HepG2 (cell line): ENCODE measurements around the gene ATP2B2. TPM values are rescaled to one million over a fixed set of nuclear protein-coding genes. Genes with fewer than 3 reads are reported as not detected.

ENCODE experiments used
- ERF ChIP-seq: IDR thresholded peaks from 2 replicates; pipeline ENCODE4 v1.6.1; 2018; ENCODE audit warnings: missing biosample characterization, missing genetic modification reagents
- FOXC1 ChIP-seq: sonication (generic); formaldehyde crosslinking; IDR thresholded peaks from 2 replicates; pipeline ENCODE4 v1.8.0; 2022; ENCODE audit warnings: mild to moderate bottlenecking, missing genetic modification reagents, borderline replicate concordance
- GATAD2A ChIP-seq: IDR thresholded peaks from 2 replicates; pipeline ENCODE4 v1.6.1; 2016
- MEF2D ChIP-seq: sonication (generic); formaldehyde crosslinking; IDR thresholded peaks from 2 replicates; pipeline ENCODE4 v1.5.1; 2020; ENCODE audit warnings: mild to moderate bottlenecking, missing genetic modification reagents
- NR2F6 ChIP-seq, 2 experiments: IDR thresholded peaks; 2 replicates each; pipeline ENCODE4 v1.6.1; 2016; ENCODE audit warnings: antibody characterized with exemption in 1 of 2, mild to moderate bottlenecking in 1 of 2
- PAF1 ChIP-seq: IDR thresholded peaks from 2 replicates; pipeline ENCODE4 v1.6.1; 2016; ENCODE audit warnings: missing genetic modification reagents, missing compliant biosample characterization
- RORA ChIP-seq: sonication (generic); formaldehyde crosslinking; IDR thresholded peaks from 2 replicates; pipeline ENCODE4 v1.5.0; 2020; ENCODE audit warnings: mild to moderate bottlenecking, missing genetic modification reagents, moderate library complexity
- SP5 ChIP-seq: IDR thresholded peaks from 2 replicates; pipeline ENCODE4 v1.6.1; 2016; ENCODE audit warnings: low read depth, borderline replicate concordance
- ZNF143 ChIP-seq: sonication (generic); formaldehyde crosslinking; IDR thresholded peaks from 2 replicates; pipeline ENCODE4 v1.4.0; 2020; ENCODE audit warnings: missing genetic modification reagents
- ZNF180 ChIP-seq: sonication (generic); formaldehyde crosslinking; IDR thresholded peaks from 2 replicates; pipeline ENCODE4 v1.4.0; 2020; ENCODE audit warnings: low read depth, missing genetic modification reagents, borderline replicate concordance
- ZNF253 ChIP-seq: sonication (generic); formaldehyde crosslinking; IDR thresholded peaks from 2 replicates; pipeline ENCODE4 v1.8.0; 2022; ENCODE audit warnings: mild to moderate bottlenecking, missing genetic modification reagents, borderline replicate concordance
- ZNF292 ChIP-seq: sonication (generic); formaldehyde crosslinking; IDR thresholded peaks from 2 replicates; pipeline ENCODE4 v1.8.1; 2022; ENCODE audit warnings: mild to moderate bottlenecking, low read depth, missing genetic modification reagents, borderline replicate concordance
- ZNF558 ChIP-seq: sonication (generic); formaldehyde crosslinking; IDR thresholded peaks from 2 replicates; pipeline ENCODE4 v1.9.0; 2022; ENCODE audit warnings: mild to moderate bottlenecking, missing genetic modification reagents, borderline replicate concordance
- polyA plus RNA-seq, 8 experiments: library from polyadenylated mRNA; depleted of rRNA in 3 of 8; stranded (reverse) in 7 of 8; unstranded in 1 of 8; fragments of >200 nt; fragmentation: Illumina TruSeq in 4 of 8; extraction: Trizol in 4 of 8; gene quantifications; 2 replicates each; pipeline versions ENCODE4 v1.2.1 to v1.2.3, GENCODE V29; 2011 to 2016; ENCODE audit warnings: low read depth in 4 of 8, missing spikeins in 1 of 8, mixed read lengths in 1 of 8; ENCODE audit not compliant: insufficient read depth in 1 of 8
- total RNA-seq, 5 experiments: library from RNA; depleted of rRNA; stranded (reverse); fragments of >200 nt; fragmentation: Illumina TruSeq; extraction: Trizol; gene quantifications; 2 replicates each; pipeline ENCODE4 v1.2.3, GENCODE V29; 2016; ENCODE audit warnings: low read depth in 1 of 5
- TF ChIP-seq, protein P1 (sequence below): sonication (generic); formaldehyde crosslinking; IDR thresholded peaks from 2 replicates; pipeline ENCODE4 v1.5.1; 2020; ENCODE audit warnings: mild to moderate bottlenecking, missing genetic modification reagents, moderate library complexity
- TF ChIP-seq, protein P2 (sequence below): sonication (generic); formaldehyde crosslinking; IDR thresholded peaks from 2 replicates; pipeline ENCODE4 v1.4.0; 2020; ENCODE audit warnings: missing genetic modification reagents
- TF ChIP-seq, protein P3 (sequence below): IDR thresholded peaks from 2 replicates; pipeline ENCODE4 v1.6.1; 2016; ENCODE audit warnings: low read depth, missing genetic modification reagents, missing compliant biosample characterization
- TF ChIP-seq, protein P4 (sequence below): IDR thresholded peaks from 2 replicates; pipeline ENCODE4 v1.6.1; 2012; ENCODE audit warnings: inconsistent platforms

Gene ATP2B2
- total and polyA plus RNA-seq, 2 of the 13 experiments (the other 11 are each of a cell fraction or from before 2014, with no cell fraction given): 1.5 to 2.3 TPM

DNA sequence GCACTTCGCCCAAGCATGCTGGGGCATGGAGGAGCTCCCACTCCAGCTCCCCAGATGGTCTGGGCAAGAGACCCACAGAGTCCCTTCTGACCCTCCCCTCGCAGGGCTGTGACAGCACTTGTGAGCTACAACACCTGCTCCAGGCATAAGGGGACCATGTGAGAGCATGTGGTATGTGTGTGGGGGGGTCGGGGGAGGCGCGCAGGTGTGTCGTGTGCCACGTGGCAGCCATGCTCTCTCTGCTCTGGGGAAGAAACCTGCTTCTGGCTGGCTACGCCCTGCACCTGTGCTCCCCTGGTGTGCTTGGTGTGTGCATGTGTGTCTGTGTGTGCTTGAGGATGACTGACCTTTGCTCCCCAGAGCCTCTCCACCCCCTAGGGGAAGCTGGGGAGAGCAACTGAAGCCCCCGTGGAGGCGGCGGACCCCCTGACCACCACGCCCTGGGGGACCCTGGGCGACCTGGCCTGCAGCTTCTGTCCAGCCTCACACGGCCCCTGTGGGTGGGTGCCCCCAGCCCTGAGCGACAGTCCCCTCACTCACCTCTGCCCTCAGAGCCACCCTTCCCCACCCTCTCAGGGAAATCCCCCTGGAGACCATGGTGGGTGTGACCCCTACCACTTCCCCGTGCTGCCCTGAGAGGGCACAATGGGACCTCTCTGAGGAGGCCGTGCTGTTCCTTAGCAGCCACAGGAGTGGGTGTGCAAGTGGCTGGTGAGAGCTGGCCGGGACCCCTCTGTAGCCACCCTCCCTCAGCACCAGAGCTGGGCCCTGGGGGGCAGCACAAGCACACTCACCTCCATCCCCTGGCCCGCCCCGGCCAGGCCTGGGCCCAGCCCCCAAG is 167.8 kb downstream of the ATP2B2 start (continued):
- TF ChIP-seq, protein P1, sequence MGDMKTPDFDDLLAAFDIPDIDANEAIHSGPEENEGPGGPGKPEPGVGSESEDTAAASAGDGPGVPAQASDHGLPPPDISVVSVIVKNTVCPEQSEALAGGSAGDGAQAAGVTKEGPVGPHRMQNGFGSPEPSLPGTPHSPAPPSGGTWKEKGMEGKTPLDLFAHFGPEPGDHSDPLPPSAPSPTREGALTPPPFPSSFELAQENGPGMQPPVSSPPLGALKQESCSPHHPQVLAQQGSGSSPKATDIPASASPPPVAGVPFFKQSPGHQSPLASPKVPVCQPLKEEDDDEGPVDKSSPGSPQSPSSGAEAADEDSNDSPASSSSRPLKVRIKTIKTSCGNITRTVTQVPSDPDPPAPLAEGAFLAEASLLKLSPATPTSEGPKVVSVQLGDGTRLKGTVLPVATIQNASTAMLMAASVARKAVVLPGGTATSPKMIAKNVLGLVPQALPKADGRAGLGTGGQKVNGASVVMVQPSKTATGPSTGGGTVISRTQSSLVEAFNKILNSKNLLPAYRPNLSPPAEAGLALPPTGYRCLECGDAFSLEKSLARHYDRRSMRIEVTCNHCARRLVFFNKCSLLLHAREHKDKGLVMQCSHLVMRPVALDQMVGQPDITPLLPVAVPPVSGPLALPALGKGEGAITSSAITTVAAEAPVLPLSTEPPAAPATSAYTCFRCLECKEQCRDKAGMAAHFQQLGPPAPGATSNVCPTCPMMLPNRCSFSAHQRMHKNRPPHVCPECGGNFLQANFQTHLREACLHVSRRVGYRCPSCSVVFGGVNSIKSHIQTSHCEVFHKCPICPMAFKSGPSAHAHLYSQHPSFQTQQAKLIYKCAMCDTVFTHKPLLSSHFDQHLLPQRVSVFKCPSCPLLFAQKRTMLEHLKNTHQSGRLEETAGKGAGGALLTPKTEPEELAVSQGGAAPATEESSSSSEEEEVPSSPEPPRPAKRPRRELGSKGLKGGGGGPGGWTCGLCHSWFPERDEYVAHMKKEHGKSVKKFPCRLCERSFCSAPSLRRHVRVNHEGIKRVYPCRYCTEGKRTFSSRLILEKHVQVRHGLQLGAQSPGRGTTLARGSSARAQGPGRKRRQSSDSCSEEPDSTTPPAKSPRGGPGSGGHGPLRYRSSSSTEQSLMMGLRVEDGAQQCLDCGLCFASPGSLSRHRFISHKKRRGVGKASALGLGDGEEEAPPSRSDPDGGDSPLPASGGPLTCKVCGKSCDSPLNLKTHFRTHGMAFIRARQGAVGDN: peak; percentile 58
- no peak for TF ChIP-seq ERF
- no peak for TF ChIP-seq PAF1
- no peak for TF ChIP-seq GATAD2A (CRISPR knock-in tag)
- TF ChIP-seq ZNF143 (CRISPR knock-in tag): no peak
- TF ChIP-seq ZNF558 (CRISPR knock-in tag): no peak
- no peak for TF ChIP-seq ZNF292 (CRISPR knock-in tag)
- no peak for TF ChIP-seq ZNF253 (CRISPR knock-in tag)
- TF ChIP-seq RORA (CRISPR knock-in tag): no peak
- TF ChIP-seq ZNF180 (CRISPR knock-in tag): no peak
- TF ChIP-seq, protein P2, sequence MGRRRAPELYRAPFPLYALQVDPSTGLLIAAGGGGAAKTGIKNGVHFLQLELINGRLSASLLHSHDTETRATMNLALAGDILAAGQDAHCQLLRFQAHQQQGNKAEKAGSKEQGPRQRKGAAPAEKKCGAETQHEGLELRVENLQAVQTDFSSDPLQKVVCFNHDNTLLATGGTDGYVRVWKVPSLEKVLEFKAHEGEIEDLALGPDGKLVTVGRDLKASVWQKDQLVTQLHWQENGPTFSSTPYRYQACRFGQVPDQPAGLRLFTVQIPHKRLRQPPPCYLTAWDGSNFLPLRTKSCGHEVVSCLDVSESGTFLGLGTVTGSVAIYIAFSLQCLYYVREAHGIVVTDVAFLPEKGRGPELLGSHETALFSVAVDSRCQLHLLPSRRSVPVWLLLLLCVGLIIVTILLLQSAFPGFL (CRISPR knock-in tag): no peak
- TF ChIP-seq SP5 (CRISPR knock-in tag): no peak
- no peak for TF ChIP-seq NR2F6 (IDR thresholded peaks at IDR 0.05)
- no peak for TF ChIP-seq NR2F6 (CRISPR knock-in tag; IDR thresholded peaks at IDR 0.05)
- TF ChIP-seq FOXC1 (CRISPR knock-in tag): peak; percentile 49; the same call in 1 of the 2 replicates
- TF ChIP-seq, protein P3, sequence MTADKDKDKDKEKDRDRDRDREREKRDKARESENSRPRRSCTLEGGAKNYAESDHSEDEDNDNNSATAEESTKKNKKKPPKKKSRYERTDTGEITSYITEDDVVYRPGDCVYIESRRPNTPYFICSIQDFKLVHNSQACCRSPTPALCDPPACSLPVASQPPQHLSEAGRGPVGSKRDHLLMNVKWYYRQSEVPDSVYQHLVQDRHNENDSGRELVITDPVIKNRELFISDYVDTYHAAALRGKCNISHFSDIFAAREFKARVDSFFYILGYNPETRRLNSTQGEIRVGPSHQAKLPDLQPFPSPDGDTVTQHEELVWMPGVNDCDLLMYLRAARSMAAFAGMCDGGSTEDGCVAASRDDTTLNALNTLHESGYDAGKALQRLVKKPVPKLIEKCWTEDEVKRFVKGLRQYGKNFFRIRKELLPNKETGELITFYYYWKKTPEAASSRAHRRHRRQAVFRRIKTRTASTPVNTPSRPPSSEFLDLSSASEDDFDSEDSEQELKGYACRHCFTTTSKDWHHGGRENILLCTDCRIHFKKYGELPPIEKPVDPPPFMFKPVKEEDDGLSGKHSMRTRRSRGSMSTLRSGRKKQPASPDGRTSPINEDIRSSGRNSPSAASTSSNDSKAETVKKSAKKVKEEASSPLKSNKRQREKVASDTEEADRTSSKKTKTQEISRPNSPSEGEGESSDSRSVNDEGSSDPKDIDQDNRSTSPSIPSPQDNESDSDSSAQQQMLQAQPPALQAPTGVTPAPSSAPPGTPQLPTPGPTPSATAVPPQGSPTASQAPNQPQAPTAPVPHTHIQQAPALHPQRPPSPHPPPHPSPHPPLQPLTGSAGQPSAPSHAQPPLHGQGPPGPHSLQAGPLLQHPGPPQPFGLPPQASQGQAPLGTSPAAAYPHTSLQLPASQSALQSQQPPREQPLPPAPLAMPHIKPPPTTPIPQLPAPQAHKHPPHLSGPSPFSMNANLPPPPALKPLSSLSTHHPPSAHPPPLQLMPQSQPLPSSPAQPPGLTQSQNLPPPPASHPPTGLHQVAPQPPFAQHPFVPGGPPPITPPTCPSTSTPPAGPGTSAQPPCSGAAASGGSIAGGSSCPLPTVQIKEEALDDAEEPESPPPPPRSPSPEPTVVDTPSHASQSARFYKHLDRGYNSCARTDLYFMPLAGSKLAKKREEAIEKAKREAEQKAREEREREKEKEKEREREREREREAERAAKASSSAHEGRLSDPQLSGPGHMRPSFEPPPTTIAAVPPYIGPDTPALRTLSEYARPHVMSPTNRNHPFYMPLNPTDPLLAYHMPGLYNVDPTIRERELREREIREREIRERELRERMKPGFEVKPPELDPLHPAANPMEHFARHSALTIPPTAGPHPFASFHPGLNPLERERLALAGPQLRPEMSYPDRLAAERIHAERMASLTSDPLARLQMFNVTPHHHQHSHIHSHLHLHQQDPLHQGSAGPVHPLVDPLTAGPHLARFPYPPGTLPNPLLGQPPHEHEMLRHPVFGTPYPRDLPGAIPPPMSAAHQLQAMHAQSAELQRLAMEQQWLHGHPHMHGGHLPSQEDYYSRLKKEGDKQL (CRISPR knock-in tag): no peak
- no peak for TF ChIP-seq MEF2D
- TF ChIP-seq, protein P4, sequence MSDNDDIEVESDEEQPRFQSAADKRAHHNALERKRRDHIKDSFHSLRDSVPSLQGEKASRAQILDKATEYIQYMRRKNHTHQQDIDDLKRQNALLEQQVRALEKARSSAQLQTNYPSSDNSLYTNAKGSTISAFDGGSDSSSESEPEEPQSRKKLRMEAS: peak; percentile 53
